CD4-positive, CD25-positive, alpha-beta regulatory T cell (primary cell): Measurements from ENCODE around the gene GRK3. TPM values are rescaled to one million over a fixed set of nuclear protein-coding genes. Genes with fewer than 3 reads are reported as not detected.
A peak's percentile ranks its signal among the peaks of the same experiment; 100 is the strongest.

Source experiments
- ATAC-seq, 2 donors: fragments of 150-1000 bp; cut with Tn5 transposase; one replicate each; pipeline ENCODE4 v1.10.0; 2021; ENCODE audit warnings: low read depth in 2 of 2, moderate number of reproducible peaks in 2 of 2, moderate library complexity in 1 of 2
- DNase-seq, 3 donors: peaks; one replicate each; pipeline versions ENCODE4 v3.0.0 to v3.0.0-alpha.2; 2012 to 2022; ENCODE audit warnings: mixed read lengths in 1 of 3
- H3K27ac ChIP-seq: one replicate; pipeline ENCODE4 v1.7.0; 2013; ENCODE audit warnings: mild to moderate bottlenecking, low read length; ENCODE audit not compliant: insufficient read depth, poor library complexity, severe bottlenecking
- H3K27me3 ChIP-seq: one replicate; pipeline ENCODE4 v1.7.0; 2013; ENCODE audit warnings: low read length; ENCODE audit not compliant: control insufficient read depth, insufficient read depth
- H3K36me3 ChIP-seq: one replicate; pipeline ENCODE4 v1.7.0; 2013; ENCODE audit warnings: mild to moderate bottlenecking, low read length, moderate library complexity; ENCODE audit not compliant: control insufficient read depth, insufficient read depth
- H3K4me1 ChIP-seq: 2 replicates; pipeline ENCODE4 v1.7.0; 2013; ENCODE audit warnings: mild to moderate bottlenecking, low read length; ENCODE audit not compliant: insufficient read depth, control insufficient read depth, poor library complexity, severe bottlenecking
- H3K4me3 ChIP-seq: one replicate; pipeline ENCODE4 v1.7.0; 2013; ENCODE audit warnings: low read depth, mild to moderate bottlenecking, low read length, moderate library complexity
- H3K9me3 ChIP-seq, 2 experiments: 1 replicate in 1 of 2; 2 replicates in 1 of 2; pipeline ENCODE4 v1.7.0; 2013; ENCODE audit warnings: low read length in 2 of 2, mild to moderate bottlenecking in 1 of 2, moderate library complexity in 1 of 2; ENCODE audit not compliant: control insufficient read depth in 2 of 2
- H3K27ac Mint-ChIP-seq, 3 donors: one replicate each; pipeline ENCODE4 v1.8.0; 2020 to 2022; ENCODE audit warnings: mild to moderate bottlenecking in 3 of 3, mixed read lengths in 3 of 3, moderate library complexity in 2 of 3
- H3K27me3 Mint-ChIP-seq: one replicate; pipeline ENCODE4 v1.8.0; 2022; ENCODE audit warnings: mild to moderate bottlenecking, mixed read lengths
- H3K36me3 Mint-ChIP-seq: one replicate; pipeline ENCODE4 v1.8.0; 2020; ENCODE audit warnings: mixed read lengths
- H3K4me1 Mint-ChIP-seq, 4 donors: one replicate each; pipeline ENCODE4 v1.8.0; 2020 to 2022; ENCODE audit warnings: mixed read lengths in 4 of 4, mild to moderate bottlenecking in 1 of 4
- H3K4me3 Mint-ChIP-seq, 4 donors: one replicate each; pipeline ENCODE4 v1.8.0; 2020 to 2022; ENCODE audit warnings: mild to moderate bottlenecking in 4 of 4, mixed read lengths in 4 of 4, moderate library complexity in 3 of 4
- H3K9me3 Mint-ChIP-seq, 7 donors: one replicate each; pipeline ENCODE4 v1.8.0; 2020 to 2022; ENCODE audit warnings: mixed read lengths in 7 of 7, mild to moderate bottlenecking in 3 of 7, moderate library complexity in 2 of 7
- polyA plus RNA-seq, 4 donors: library from polyadenylated mRNA; unstranded; fragments of 300-500 nt; fragmentation: Illumina TruSeq; gene quantifications; one replicate each; pipeline ENCODE4 v1.2.3, GENCODE V29; 2021
- total RNA-seq: library from RNA; stranded (reverse); gene quantifications from one replicate; pipeline ENCODE4 v1.2.3, GENCODE V29; 2022

Gene GRK3
- total and polyA plus RNA-seq, 5 donors from 2014 or later, result 0.51 to 3.5 (median 1.1) TPM

- Histone ChIP-seq H3K27me3 (no peaks in the 10 kb centered on the region), H3K4me1 (no peaks in the 10 kb centered on the region), H3K36me3 (peaks cover 2% of the 10 kb centered on the region), H3K9me3 (no peaks in the 10 kb centered on the region), H3K4me3 (no peak overlapping the region), H3K27ac (no peak overlapping the region)
- Mint-ChIP-seq H3K9me3 (no peaks in the 10 kb centered on the region), H3K36me3 (peaks cover 19% of the 10 kb centered on the region), H3K4me3 (no peak overlapping the region), H3K27ac (no peak overlapping the region), H3K4me1 (no peaks in the 10 kb centered on the region), H3K27me3 (no peaks in the 10 kb centered on the region)
- no peak for ATAC-seq
- DNase-seq, result no peak
These were observed 116.5 kb downstream of the GRK3 start for GRCh38 chr22:25680956-25681355.

DNA sequence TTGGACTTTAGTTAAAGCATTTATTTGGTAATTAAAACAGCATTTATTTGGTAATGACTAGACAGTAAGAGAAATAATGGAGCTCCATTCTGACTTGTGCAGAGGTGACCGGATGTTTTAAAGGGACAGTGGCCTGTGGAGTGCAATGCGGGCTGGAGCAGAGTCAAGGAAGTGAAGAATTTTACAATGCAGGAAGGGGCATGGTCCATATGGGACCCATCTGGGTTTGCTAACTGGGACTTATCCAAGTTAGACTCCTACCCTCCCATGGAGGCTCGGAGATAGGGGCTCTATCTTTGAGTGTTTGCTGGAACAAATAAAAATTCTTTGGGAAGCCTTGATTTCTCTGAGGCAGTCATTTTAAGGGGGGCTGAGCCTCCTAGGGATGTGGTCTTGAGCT lies 117.6 kb downstream of the GRK3 start:
- DNase-seq, result no peak
- no peak for ATAC-seq
- Histone ChIP-seq H3K4me1 (no peaks in the 10 kb centered on the region), H3K27ac (no peak overlapping the region), H3K27me3 (no peaks in the 10 kb centered on the region), H3K9me3 (no peaks in the 10 kb centered on the region), H3K4me3 (no peak overlapping the region), H3K36me3 (peaks cover 2% of the 10 kb centered on the region)
- Mint-ChIP-seq H3K4me3 (no peak overlapping the region), H3K27ac (no peak overlapping the region), H3K27me3 (no peaks in the 10 kb centered on the region), H3K9me3 (no peaks in the 10 kb centered on the region), H3K4me1 (no peaks in the 10 kb centered on the region), H3K36me3 (peaks cover 19% of the 10 kb centered on the region)

DNA sequence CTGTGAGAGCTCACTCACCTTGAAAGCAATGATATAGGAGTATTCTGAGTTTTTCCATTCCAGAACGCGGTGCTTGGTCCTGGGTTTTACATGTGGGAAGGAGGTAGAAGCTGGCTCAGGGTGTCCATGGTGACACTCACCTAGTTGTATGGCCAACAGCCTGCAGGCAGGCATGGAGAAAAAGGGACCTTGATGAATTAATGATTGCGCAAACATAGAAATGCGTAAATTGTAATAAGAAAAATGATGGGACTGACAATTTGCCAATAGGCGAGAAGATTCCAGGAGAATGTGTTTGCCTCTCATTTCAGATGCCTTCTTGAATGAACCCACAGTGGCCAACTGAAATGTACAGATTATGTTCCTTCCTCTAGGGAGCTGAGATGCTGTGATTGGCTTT lies 124.2 kb downstream of the GRK3 start:
- Mint-ChIP-seq H3K36me3 (peaks cover 25% of the 10 kb centered on the region), H3K4me1 (no peaks in the 10 kb centered on the region), H3K9me3 (no peaks in the 10 kb centered on the region), H3K27me3 (no peaks in the 10 kb centered on the region), H3K27ac (no peak overlapping the region), H3K4me3 (no peak overlapping the region)
- no peaks in the 10 kb centered on the region for H3K9me3 ChIP-seq
- no peak overlapping the region for H3K4me3 ChIP-seq
- no peaks in the 10 kb centered on the region for H3K27me3 ChIP-seq
- H3K36me3 ChIP-seq, result peaks cover 2% of the 10 kb centered on the region
- ATAC-seq (no peak), DNase-seq (no peak)
- H3K27ac ChIP-seq, result no peak overlapping the region
- no peaks in the 10 kb centered on the region for H3K4me1 ChIP-seq

- Mint-ChIP-seq H3K36me3 (peaks cover 28% of the 10 kb centered on the region), H3K27ac (peak overlapping the region in 1 of 3 donors; percentile 45), H3K27me3 (no peaks in the 10 kb centered on the region), H3K4me1 (no peaks in the 10 kb centered on the region), H3K9me3 (no peaks in the 10 kb centered on the region), H3K4me3 (no peak overlapping the region)
- ATAC-seq (no peak), DNase-seq (no peak)
- H3K4me3 ChIP-seq, result no peak overlapping the region
- peaks cover 2% of the 10 kb centered on the region for H3K36me3 ChIP-seq
- H3K27me3 ChIP-seq, result no peaks in the 10 kb centered on the region
- no peak overlapping the region for H3K27ac ChIP-seq
- no peaks in the 10 kb centered on the region for H3K4me1 ChIP-seq
- no peaks in the 10 kb centered on the region for H3K9me3 ChIP-seq
These were observed 125.2 kb downstream of the GRK3 start for GRCh38 chr22:25689631-25690030.

DNA sequence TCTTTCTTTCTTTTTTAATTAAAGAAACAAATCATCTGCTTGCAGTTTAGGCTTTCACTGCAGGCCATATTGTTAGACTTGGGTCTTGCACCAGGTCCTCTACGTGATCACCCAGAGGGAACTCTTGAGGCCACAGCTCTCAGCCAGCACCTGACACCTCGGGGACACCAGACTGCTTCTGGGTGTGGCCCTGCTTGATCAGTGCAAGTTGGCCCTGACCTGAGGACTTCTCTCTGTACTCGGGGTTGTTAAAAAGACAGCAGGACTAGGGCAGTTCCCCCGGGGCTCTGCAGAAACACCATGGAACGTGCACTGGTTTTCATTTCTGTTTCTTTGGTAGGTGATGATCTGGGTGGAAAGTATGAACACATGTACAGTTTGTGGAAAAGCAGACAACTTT lies 126.3 kb downstream of the GRK3 start:
- peaks cover 2% of the 10 kb centered on the region for H3K36me3 ChIP-seq

GRCh38 chr22:25692397-25693267 lies 128.2 kb downstream of the GRK3 start:
- Histone ChIP-seq H3K9me3 (no peaks in the 10 kb centered on the region), H3K4me1 (no peaks in the 10 kb centered on the region), H3K36me3 (peaks cover 2% of the 10 kb centered on the region), H3K27ac (no peak overlapping the region), H3K4me3 (no peak overlapping the region), H3K27me3 (no peaks in the 10 kb centered on the region)
- Mint-ChIP-seq H3K36me3 (peaks cover 26% of the 10 kb centered on the region), H3K27ac (peak overlapping the region in 1 of 3 donors; percentile 67), H3K4me3 (no peak overlapping the region), H3K9me3 (no peaks in the 10 kb centered on the region), H3K27me3 (no peaks in the 10 kb centered on the region), H3K4me1 (no peaks in the 10 kb centered on the region)
- DNase-seq (no peak), ATAC-seq (no peak)

More for the DNA sequence above, 126.3 kb downstream of the GRK3 start:
- H3K4me3 ChIP-seq, result no peak overlapping the region
- H3K27ac Mint-ChIP-seq, result peak overlapping the region in 2 of 3 donors; percentile 17 to 23
- no peak overlapping the region for H3K4me3 Mint-ChIP-seq
- peaks cover 26% of the 10 kb centered on the region for H3K36me3 Mint-ChIP-seq
- H3K9me3 ChIP-seq, result no peaks in the 10 kb centered on the region
- no peak overlapping the region for H3K27ac ChIP-seq
- ATAC-seq, result no peak
- DNase-seq, result no peak
- H3K27me3 Mint-ChIP-seq, result no peaks in the 10 kb centered on the region
- no peaks in the 10 kb centered on the region for H3K4me1 Mint-ChIP-seq
- H3K4me1 ChIP-seq, result no peaks in the 10 kb centered on the region
- no peaks in the 10 kb centered on the region for H3K27me3 ChIP-seq
- H3K9me3 Mint-ChIP-seq, result no peaks in the 10 kb centered on the region

- Histone ChIP-seq H3K27me3 (no peaks in the 10 kb centered on the region), H3K27ac (no peak overlapping the region), H3K4me3 (no peak overlapping the region), H3K9me3 (no peaks in the 10 kb centered on the region), H3K36me3 (peaks cover 2% of the 10 kb centered on the region), H3K4me1 (no peaks in the 10 kb centered on the region)
- no peak for DNase-seq
- Mint-ChIP-seq H3K4me3 (no peak overlapping the region), H3K4me1 (no peaks in the 10 kb centered on the region), H3K27me3 (no peaks in the 10 kb centered on the region), H3K9me3 (no peaks in the 10 kb centered on the region), H3K36me3 (peaks cover 26% of the 10 kb centered on the region), H3K27ac (no peak overlapping the region)
- ATAC-seq, result no peak
These were observed 128.7 kb downstream of the GRK3 start for GRCh38 chr22:25693268-25693565.
